ENCODE measurements around the gene OR6C2.
"Not testable (repeated sequence)": the region's sequence is repeated elsewhere in the genome, so short reads cannot be mapped to it uniquely, and the experiment has no call there.

The OR6C2 gene

DNA sequence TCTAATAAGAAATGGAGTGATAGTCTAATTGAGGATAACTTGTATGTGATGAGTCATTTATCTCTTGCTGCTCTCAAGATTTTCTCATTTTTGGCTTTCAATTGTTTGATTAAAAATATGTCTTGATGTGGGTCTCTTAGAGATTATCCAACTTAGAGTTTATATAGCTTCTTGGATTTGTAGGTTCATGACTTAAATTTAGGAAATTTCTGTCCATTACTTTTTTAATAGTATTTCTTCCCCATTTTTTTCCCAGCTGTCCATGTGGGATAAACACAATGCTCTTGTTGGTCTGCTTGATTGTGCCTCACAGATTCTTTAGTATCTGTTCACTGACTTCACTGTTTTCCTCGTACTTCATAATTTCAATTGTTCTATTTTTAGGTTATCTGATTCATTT lies 36.0 kb upstream of the OR6C2 start:
- no peaks in the 10 kb centered on the region for H3K27me3 ChIP-seq (ENCODE audit: insufficient read depth, low read length, poor library complexity, severe bottlenecking)
- TF ChIP-seq, protein P1, sequence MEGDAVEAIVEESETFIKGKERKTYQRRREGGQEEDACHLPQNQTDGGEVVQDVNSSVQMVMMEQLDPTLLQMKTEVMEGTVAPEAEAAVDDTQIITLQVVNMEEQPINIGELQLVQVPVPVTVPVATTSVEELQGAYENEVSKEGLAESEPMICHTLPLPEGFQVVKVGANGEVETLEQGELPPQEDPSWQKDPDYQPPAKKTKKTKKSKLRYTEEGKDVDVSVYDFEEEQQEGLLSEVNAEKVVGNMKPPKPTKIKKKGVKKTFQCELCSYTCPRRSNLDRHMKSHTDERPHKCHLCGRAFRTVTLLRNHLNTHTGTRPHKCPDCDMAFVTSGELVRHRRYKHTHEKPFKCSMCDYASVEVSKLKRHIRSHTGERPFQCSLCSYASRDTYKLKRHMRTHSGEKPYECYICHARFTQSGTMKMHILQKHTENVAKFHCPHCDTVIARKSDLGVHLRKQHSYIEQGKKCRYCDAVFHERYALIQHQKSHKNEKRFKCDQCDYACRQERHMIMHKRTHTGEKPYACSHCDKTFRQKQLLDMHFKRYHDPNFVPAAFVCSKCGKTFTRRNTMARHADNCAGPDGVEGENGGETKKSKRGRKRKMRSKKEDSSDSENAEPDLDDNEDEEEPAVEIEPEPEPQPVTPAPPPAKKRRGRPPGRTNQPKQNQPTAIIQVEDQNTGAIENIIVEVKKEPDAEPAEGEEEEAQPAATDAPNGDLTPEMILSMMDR (conservative IDR thresholded peaks at IDR 0.05; ENCODE audit: low read length): no peak
- TF ChIP-seq EZH2phosphoT487 (IDR thresholded peaks at IDR 0.05; ENCODE audit: borderline replicate concordance): no peak

DNA sequence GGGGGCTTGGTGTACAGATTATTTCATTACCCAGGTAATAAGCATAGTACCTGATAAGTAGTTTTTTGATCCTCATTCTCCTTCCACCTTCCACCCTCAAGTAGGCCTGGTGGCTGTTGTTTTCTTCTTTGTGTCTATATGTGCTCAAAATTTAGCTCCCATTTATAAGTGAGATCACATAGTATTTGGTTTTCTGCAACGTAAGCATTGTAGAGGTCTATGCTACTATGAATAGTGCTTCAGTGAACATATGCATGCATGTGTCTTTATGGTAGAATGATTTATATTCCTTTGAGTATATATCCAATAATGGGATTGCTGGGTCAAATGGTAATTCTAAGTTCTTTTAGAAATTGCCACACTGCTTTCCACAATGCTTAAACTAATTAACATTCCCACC lies 34.7 kb upstream of the OR6C2 start:
- not testable (repeated sequence) for H4K20me1 ChIP-seq (ENCODE audit: insufficient read depth, low read length, poor library complexity, severe bottlenecking); H3K9ac ChIP-seq (ENCODE audit: low read depth, low read length, poor library complexity, severe bottlenecking); H3F3A ChIP-seq (ENCODE audit: low read depth); H3K4me2 ChIP-seq (ENCODE audit: low read depth, low read length, poor library complexity, severe bottlenecking); H3K79me2 ChIP-seq (ENCODE audit: insufficient read depth, low read length); H3K27me3 ChIP-seq (ENCODE audit: insufficient read depth, low read length, poor library complexity, severe bottlenecking); H3K9me3 ChIP-seq (ENCODE audit: insufficient read depth, low read depth, low read length); H2AFZ ChIP-seq (ENCODE audit: low read length); H3K9me2 ChIP-seq (replicated peaks; ENCODE audit: low read depth, low read length); H3K4me1 ChIP-seq (ENCODE audit: insufficient read depth, low read length, poor library complexity, severe bottlenecking); H3K4me3 ChIP-seq (ENCODE audit: low read length, poor library complexity, severe bottlenecking); H3K36me3 ChIP-seq (ENCODE audit: insufficient read depth, low read length)

More for the DNA sequence above, 36.0 kb upstream of the OR6C2 start:
- Histone ChIP-seq H3K4me1 (ENCODE audit: insufficient read depth, low read length, poor library complexity, severe bottlenecking) (no peaks in the 10 kb centered on the region), H3K36me3 (ENCODE audit: insufficient read depth, low read length) (no peaks in the 10 kb centered on the region), H4K20me1 (ENCODE audit: insufficient read depth, low read length, poor library complexity, severe bottlenecking) (no peaks in the 10 kb centered on the region), H3K4me3 (ENCODE audit: low read length, poor library complexity, severe bottlenecking) (no peak overlapping the region), H3K79me2 (ENCODE audit: insufficient read depth, low read length) (no peaks in the 10 kb centered on the region), H3K9me2 (replicated peaks; ENCODE audit: low read depth, low read length) (no peaks in the 10 kb centered on the region), H3K9ac (ENCODE audit: low read depth, low read length, poor library complexity, severe bottlenecking) (no peak overlapping the region), H3K9me3 (ENCODE audit: insufficient read depth, low read depth, low read length) (no peaks in the 10 kb centered on the region), H2AFZ (ENCODE audit: low read length) (no peak overlapping the region), H3F3A (ENCODE audit: low read depth) (no peaks in the 10 kb centered on the region), H3K4me2 (ENCODE audit: low read depth, low read length, poor library complexity, severe bottlenecking) (no peak overlapping the region)

DNA sequence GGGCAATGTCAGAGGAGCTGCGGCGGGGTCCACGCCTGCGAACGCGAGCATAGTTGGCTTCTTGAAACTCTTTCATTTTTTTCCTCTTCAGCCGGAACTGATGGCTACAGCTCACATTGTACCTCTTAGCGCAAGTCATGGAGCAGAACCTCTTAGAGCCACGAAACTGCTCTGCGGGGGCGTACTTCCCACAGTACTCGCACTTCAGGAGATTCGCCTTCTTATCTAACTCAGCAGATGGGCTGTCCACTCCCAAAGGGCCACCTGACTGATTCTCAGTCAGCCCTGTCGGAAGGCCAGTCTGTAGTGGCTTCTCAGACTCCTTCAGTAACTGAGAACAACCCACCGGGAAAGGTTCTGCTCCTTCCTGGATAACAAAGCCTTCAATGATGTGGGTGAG lies 31.7 kb upstream of the OR6C2 start:
- not testable (repeated sequence) for H3K27me3 ChIP-seq (ENCODE audit: insufficient read depth, low read length, poor library complexity, severe bottlenecking); H3K9me2 ChIP-seq (replicated peaks; ENCODE audit: low read depth, low read length); H3F3A ChIP-seq (ENCODE audit: low read depth); H3K9ac ChIP-seq (ENCODE audit: low read depth, low read length, poor library complexity, severe bottlenecking); H3K4me3 ChIP-seq (ENCODE audit: low read length, poor library complexity, severe bottlenecking); H4K20me1 ChIP-seq (ENCODE audit: insufficient read depth, low read length, poor library complexity, severe bottlenecking); H3K9me3 ChIP-seq (ENCODE audit: insufficient read depth, low read depth, low read length); H3K79me2 ChIP-seq (ENCODE audit: insufficient read depth, low read length); H3K4me1 ChIP-seq (ENCODE audit: insufficient read depth, low read length, poor library complexity, severe bottlenecking); H3K36me3 ChIP-seq (ENCODE audit: insufficient read depth, low read length); H3K4me2 ChIP-seq (ENCODE audit: low read depth, low read length, poor library complexity, severe bottlenecking); H2AFZ ChIP-seq (ENCODE audit: low read length)

DNA sequence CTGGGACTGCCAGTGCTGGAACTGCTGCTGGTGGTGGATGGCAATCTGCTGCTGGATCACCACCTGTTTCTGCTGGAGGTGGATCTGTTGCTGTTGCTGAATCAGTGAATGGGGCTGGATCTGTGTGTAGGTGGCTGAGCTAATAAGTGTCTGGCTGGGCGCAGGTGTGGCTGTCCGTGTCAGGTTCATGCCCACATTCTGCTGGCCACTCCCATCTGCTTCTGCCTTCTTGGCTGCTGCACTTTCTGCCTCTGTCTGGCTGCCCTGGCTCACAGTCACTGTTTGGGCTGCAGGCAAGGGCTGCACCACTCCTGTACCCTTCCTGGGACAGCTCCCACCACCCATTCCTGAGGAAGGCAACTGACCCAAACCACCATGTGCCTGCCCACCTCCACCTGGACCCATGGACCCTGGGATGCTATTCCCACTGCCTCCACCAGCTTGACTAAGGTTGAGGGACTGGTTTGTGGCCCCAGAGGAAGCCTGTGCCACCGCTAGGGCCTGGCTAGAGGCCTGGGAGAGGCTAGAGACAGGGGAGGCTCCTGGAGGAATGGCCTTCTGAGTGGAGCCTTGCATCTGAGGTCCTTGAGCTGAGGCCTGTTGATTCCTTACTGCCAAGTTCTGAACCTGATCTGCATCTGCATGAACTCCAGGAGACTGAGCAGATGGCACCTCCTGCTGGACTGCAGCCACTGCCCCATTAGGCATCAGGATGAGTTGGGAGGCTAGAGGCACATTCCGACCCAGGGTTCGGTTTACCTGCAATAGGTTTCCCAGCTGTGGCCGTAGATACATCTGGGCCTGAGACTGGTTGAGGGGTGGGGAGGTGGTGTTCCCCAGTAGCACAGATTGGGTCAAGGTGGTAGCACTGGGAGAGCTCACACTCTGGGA lies 30.1 kb upstream of the OR6C2 start:
- H3K4me2 ChIP-seq (ENCODE audit: low read depth, low read length, poor library complexity, severe bottlenecking): not testable (repeated sequence)

DNA sequence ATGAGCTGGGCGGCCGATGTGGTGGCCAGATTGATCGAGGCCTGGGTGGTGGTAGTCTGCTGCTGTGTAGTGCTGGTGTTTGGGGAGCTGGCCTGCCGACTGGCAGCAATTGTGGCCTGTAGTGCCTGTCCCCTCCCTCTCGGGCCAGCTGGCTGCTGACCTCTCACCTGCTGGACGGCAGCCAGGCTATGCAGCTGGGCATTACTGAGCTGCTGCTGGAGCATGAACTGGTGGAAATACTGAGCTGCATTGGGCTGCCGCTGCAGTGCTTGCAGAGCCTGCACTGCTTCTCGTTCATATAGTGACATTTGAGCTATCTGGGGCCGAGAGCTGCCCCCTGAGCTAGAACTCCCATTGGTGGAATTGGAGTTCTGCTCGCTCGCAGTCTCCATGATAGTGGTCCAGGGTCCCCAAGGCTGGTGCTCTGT lies 29.5 kb upstream of the OR6C2 start:
- H3K79me2 ChIP-seq (ENCODE audit: insufficient read depth, low read length); H3K4me3 ChIP-seq (ENCODE audit: low read length, poor library complexity, severe bottlenecking); H3K4me2 ChIP-seq (ENCODE audit: low read depth, low read length, poor library complexity, severe bottlenecking); H3K36me3 ChIP-seq (ENCODE audit: insufficient read depth, low read length); H3K9ac ChIP-seq (ENCODE audit: low read depth, low read length, poor library complexity, severe bottlenecking); H2AFZ ChIP-seq (ENCODE audit: low read length); H3K9me3 ChIP-seq (ENCODE audit: insufficient read depth, low read depth, low read length); H3F3A ChIP-seq (ENCODE audit: low read depth); H3K27me3 ChIP-seq (ENCODE audit: insufficient read depth, low read length, poor library complexity, severe bottlenecking); H3K9me2 ChIP-seq (replicated peaks; ENCODE audit: low read depth, low read length); H3K4me1 ChIP-seq (ENCODE audit: insufficient read depth, low read length, poor library complexity, severe bottlenecking); H4K20me1 ChIP-seq (ENCODE audit: insufficient read depth, low read length, poor library complexity, severe bottlenecking): not testable (repeated sequence)

More for the DNA sequence above, 30.1 kb upstream of the OR6C2 start:
- H3K79me2 ChIP-seq (ENCODE audit: insufficient read depth, low read length); H4K20me1 ChIP-seq (ENCODE audit: insufficient read depth, low read length, poor library complexity, severe bottlenecking); H3K4me1 ChIP-seq (ENCODE audit: insufficient read depth, low read length, poor library complexity, severe bottlenecking); H3K9me2 ChIP-seq (replicated peaks; ENCODE audit: low read depth, low read length); H3F3A ChIP-seq (ENCODE audit: low read depth); H3K9ac ChIP-seq (ENCODE audit: low read depth, low read length, poor library complexity, severe bottlenecking); H3K36me3 ChIP-seq (ENCODE audit: insufficient read depth, low read length); H3K9me3 ChIP-seq (ENCODE audit: insufficient read depth, low read depth, low read length); H3K27me3 ChIP-seq (ENCODE audit: insufficient read depth, low read length, poor library complexity, severe bottlenecking); H2AFZ ChIP-seq (ENCODE audit: low read length); H3K4me3 ChIP-seq (ENCODE audit: low read length, poor library complexity, severe bottlenecking): not testable (repeated sequence)

DNA sequence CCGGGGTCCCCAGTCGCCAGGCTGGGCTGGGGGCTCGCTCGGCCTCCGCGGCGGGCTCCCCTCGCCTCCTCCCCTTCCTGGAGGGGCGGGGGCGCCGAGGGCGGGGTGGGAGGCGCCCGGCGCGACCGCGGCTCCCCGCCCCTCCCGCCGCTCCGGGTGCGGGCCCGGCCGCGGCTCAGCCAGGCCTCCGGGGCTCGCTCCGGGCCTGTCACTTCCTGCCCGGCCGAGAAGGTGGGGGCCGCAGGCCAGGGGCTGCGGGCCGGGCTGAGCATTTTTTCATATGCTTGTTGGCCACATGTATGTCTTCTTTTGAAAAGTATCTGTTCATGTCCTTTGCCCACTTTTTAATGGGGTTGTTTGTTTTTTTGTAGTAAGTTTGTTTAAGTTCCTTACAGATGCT lies 29.0 kb upstream of the OR6C2 start:
- not testable (repeated sequence) for H3K9me3 ChIP-seq (ENCODE audit: insufficient read depth, low read depth, low read length); H3K4me1 ChIP-seq (ENCODE audit: insufficient read depth, low read length, poor library complexity, severe bottlenecking); H3K36me3 ChIP-seq (ENCODE audit: insufficient read depth, low read length); H3F3A ChIP-seq (ENCODE audit: low read depth); H3K9me2 ChIP-seq (replicated peaks; ENCODE audit: low read depth, low read length); H3K27me3 ChIP-seq (ENCODE audit: insufficient read depth, low read length, poor library complexity, severe bottlenecking); H3K79me2 ChIP-seq (ENCODE audit: insufficient read depth, low read length); H2AFZ ChIP-seq (ENCODE audit: low read length); H3K4me2 ChIP-seq (ENCODE audit: low read depth, low read length, poor library complexity, severe bottlenecking); H4K20me1 ChIP-seq (ENCODE audit: insufficient read depth, low read length, poor library complexity, severe bottlenecking); H3K9ac ChIP-seq (ENCODE audit: low read depth, low read length, poor library complexity, severe bottlenecking); H3K4me3 ChIP-seq (ENCODE audit: low read length, poor library complexity, severe bottlenecking)
